WTC11 (cell line): ENCODE data around the gene FBN3. TPM values are rescaled to one million over a fixed set of nuclear protein-coding genes. Genes with fewer than 3 reads are reported as not detected.

ENCODE experiments used
- ATAC-seq: fragments of 200-7000 bp; cut with Tn5 transposase; 2 replicates; pipeline ENCODE4 v1.10.0; 2021; ENCODE audit warnings: mild to moderate bottlenecking, moderate library complexity
- CTCF ChIA-PET: fragments of 300-600 bp; sonication (Branson Sonifier 250); formaldehyde crosslinking; loops from one replicate; lab custom pipeline; 2021; ENCODE audit warnings: antibody characterized with exemption; lab: Charles Lee
- POLR2A ChIA-PET: fragments of 350-600 bp; sonication (Branson Sonifier 250); formaldehyde crosslinking; loops from one replicate; lab custom pipeline; 2021; ENCODE audit warnings: antibody characterized with exemption; lab: Charles Lee
- DNase-seq: peaks from one replicate; pipeline ENCODE4 v3.0.0; 2021; ENCODE audit warnings: low spot score
- H3K27ac Mint-ChIP-seq: 2 replicates; pipeline ENCODE4 v1.8.0; 2021; ENCODE audit warnings: mixed read lengths
- H3K27me3 Mint-ChIP-seq: 2 replicates; pipeline ENCODE4 v1.8.0; 2021; ENCODE audit warnings: low read depth, mild to moderate bottlenecking, moderate library complexity, mixed read lengths
- H3K36me3 Mint-ChIP-seq: 2 replicates; pipeline ENCODE4 v1.8.0; 2021; ENCODE audit warnings: mixed read lengths
- H3K4me1 Mint-ChIP-seq: 2 replicates; pipeline ENCODE4 v1.8.0; 2022; ENCODE audit warnings: mixed read lengths
- H3K4me3 Mint-ChIP-seq: 2 replicates; pipeline ENCODE4 v1.8.0; 2021; ENCODE audit warnings: mild to moderate bottlenecking, moderate library complexity, mixed read lengths
- H3K9me3 Mint-ChIP-seq: 2 replicates; pipeline ENCODE4 v1.8.0; 2021; ENCODE audit warnings: mixed read lengths
- CREB1 ChIP-seq: sonication (generic); formaldehyde crosslinking; IDR thresholded peaks from 2 replicates; pipeline ENCODE4 v1.8.0; 2023; ENCODE audit warnings: mild to moderate bottlenecking, missing genetic modification reagents
- EMX1 ChIP-seq: fragments of 250-450 bp; sonication (Bioruptor Pico); IDR thresholded peaks from 2 replicates; pipeline ENCODE4 v1.8.0; 2021; ENCODE audit warnings: mild to moderate bottlenecking
- ETV6 ChIP-seq: sonication (generic); formaldehyde crosslinking; IDR thresholded peaks from 2 replicates; pipeline ENCODE4 v1.8.1; 2022; ENCODE audit warnings: mild to moderate bottlenecking, missing genetic modification reagents
- FOXK1 ChIP-seq: sonication (generic); formaldehyde crosslinking; IDR thresholded peaks from 2 replicates; pipeline ENCODE4 v1.8.0; 2022; ENCODE audit warnings: mild to moderate bottlenecking, moderate library complexity, missing genetic modification reagents
- FOXP1 ChIP-seq: sonication (generic); formaldehyde crosslinking; IDR thresholded peaks from 2 replicates; pipeline ENCODE4 v1.8.0; 2022; ENCODE audit warnings: missing genetic modification reagents, mild to moderate bottlenecking, moderate library complexity, borderline replicate concordance
- GTF2I ChIP-seq: fragments of 250-450 bp; sonication (Bioruptor Pico); conservative IDR thresholded peaks from 2 replicates; pipeline ENCODE4 v1.4.0; 2021; ENCODE audit warnings: mild to moderate bottlenecking
- MXD4 ChIP-seq: fragments of 250-450 bp; sonication (Bioruptor Pico); IDR thresholded peaks from 2 replicates; pipeline ENCODE4 v1.8.0; 2021; ENCODE audit warnings: mild to moderate bottlenecking, moderate library complexity, borderline replicate concordance
- SMAD4 ChIP-seq: sonication (generic); formaldehyde crosslinking; IDR thresholded peaks from 2 replicates; pipeline ENCODE4 v1.8.0; 2022; ENCODE audit warnings: mild to moderate bottlenecking, missing genetic modification reagents
- total RNA-seq: library from RNA; stranded (reverse); gene quantifications from 3 replicates; pipeline ENCODE4 v1.2.3, GENCODE V29; 2021
- TF ChIP-seq, protein P1 (sequence below): sonication (generic); formaldehyde crosslinking; IDR thresholded peaks from 2 replicates; pipeline ENCODE4 v1.8.1; 2023; ENCODE audit warnings: mild to moderate bottlenecking, moderate library complexity, missing genetic modification reagents
- TF ChIP-seq, protein P2 (sequence below): sonication (generic); formaldehyde crosslinking; IDR thresholded peaks from 2 replicates; pipeline ENCODE4 v1.8.0; 2022; ENCODE audit warnings: mild to moderate bottlenecking, missing genetic modification reagents
- TF ChIP-seq, protein P3 (sequence below): fragments of 250-450 bp; sonication (Bioruptor Pico); IDR thresholded peaks from 2 replicates; pipeline ENCODE4 v1.9.0; 2021; ENCODE audit warnings: moderate library complexity, mild to moderate bottlenecking, inconsistent platforms, borderline replicate concordance
- TF ChIP-seq, protein P4 (sequence below): sonication (generic); formaldehyde crosslinking; IDR thresholded peaks from 2 replicates; pipeline ENCODE4 v1.8.1; 2022; ENCODE audit warnings: mild to moderate bottlenecking, moderate library complexity, missing genetic modification reagents
- TF ChIP-seq, protein P5 (sequence below): sonication (generic); formaldehyde crosslinking; IDR thresholded peaks from 2 replicates; pipeline ENCODE4 v1.8.1; 2023; ENCODE audit warnings: mild to moderate bottlenecking, missing genetic modification reagents
- TF ChIP-seq, protein P6 (sequence below): sonication (generic); formaldehyde crosslinking; IDR thresholded peaks from 2 replicates; pipeline ENCODE4 v1.8.0; 2022; ENCODE audit warnings: missing genetic modification reagents

The FBN3 gene
- total RNA-seq, 1 experiment from 2014 or later = 54.8 TPM

DNA sequence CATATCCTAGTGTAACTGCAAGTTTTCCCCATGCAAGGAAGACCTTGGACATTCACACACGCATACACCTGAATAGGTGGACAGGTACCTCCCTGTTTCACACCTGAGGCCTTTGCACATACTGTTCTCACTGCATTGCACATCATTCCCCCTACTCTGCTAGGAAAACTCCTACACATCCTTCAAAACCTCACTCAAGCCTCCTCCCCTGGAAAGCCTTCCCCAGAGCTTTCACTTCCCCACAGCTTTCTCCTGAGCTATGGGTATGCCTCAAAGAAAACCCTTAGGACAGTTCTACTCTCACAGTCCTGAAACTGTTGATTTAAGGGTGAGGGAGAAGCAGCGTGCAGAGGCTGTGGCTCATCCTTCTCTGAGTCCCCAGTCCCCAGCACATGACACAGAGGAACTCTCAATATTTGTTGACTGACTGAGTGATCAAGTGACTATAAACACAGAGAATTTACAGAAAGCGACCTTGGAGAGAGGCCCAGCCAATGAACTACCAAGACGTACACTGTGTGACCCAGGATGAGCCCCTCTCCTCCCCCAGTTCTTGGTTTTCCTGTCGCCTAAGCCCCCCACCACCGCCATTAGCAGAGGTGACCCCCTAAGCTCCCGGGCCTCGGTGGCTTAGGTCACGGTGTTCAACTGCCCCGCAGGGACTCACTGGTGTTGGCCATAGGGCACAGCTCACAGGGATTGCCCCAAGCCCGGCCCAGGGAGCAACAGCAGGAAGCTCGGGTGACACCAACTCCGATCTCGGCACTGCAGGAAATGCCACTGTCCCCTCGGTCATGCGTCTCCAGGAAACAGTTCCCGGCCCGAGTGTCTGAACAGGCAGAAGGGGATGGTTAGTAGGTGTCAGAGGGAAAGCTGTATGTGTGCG, 40.6 kb downstream of the FBN3 start (continued):
- TF ChIP-seq, protein P1, sequence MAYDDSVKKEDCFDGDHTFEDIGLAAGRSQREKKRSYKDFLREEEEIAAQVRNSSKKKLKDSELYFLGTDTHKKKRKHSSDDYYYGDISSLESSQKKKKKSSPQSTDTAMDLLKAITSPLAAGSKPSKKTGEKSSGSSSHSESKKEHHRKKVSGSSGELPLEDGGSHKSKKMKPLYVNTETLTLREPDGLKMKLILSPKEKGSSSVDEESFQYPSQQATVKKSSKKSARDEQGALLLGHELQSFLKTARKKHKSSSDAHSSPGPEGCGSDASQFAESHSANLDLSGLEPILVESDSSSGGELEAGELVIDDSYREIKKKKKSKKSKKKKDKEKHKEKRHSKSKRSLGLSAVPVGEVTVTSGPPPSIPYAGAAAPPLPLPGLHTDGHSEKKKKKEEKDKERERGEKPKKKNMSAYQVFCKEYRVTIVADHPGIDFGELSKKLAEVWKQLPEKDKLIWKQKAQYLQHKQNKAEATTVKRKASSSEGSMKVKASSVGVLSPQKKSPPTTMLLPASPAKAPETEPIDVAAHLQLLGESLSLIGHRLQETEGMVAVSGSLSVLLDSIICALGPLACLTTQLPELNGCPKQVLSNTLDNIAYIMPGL = no peak
- TF ChIP-seq FOXP1 (CRISPR knock-in tag) (no peak), SMAD4 (CRISPR knock-in tag) (no peak)
- TF ChIP-seq, protein P2, sequence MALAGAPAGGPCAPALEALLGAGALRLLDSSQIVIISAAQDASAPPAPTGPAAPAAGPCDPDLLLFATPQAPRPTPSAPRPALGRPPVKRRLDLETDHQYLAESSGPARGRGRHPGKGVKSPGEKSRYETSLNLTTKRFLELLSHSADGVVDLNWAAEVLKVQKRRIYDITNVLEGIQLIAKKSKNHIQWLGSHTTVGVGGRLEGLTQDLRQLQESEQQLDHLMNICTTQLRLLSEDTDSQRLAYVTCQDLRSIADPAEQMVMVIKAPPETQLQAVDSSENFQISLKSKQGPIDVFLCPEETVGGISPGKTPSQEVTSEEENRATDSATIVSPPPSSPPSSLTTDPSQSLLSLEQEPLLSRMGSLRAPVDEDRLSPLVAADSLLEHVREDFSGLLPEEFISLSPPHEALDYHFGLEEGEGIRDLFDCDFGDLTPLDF (CRISPR knock-in tag) = no peak

DNA sequence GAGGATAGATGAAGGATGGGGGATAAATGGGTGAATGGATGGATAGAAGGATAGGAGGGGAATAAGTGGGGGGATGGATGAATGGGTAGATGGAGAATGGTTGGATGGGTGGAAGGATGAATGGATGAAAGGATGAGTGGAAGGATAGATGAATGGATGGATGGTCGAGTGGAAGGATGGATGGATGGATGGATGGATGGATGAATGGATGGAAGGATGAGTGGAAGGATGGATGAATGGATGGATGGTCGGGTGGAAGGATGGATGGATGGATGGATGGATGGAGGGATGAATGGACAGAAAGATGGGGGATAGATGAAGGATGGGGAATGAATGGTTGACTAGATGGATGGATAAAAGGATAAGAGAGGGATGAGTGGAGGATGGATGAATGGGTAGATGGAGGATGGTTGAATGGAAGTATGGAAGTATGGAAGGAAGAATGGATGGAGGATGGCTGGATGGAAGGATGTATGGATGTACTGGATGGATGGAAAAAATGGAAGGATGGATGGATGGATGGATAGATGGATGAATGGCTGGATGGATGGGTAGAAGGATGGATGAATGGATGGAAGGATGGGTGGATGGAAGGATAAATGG, 42.0 kb downstream of the FBN3 start:
- Mint-ChIP-seq H3K27me3 (no peaks in the 10 kb centered on the region), H3K36me3 (peaks cover 57% of the 10 kb centered on the region), H3K27ac (no peak overlapping the region), H3K4me1 (no peaks in the 10 kb centered on the region), H3K4me3 (no peak overlapping the region), H3K9me3 (no peaks in the 10 kb centered on the region)
- DNase-seq (no peak), ATAC-seq (no peak)
- no peak for TF ChIP-seq MXD4 (CRISPR knock-in tag)
- TF ChIP-seq GTF2I (CRISPR knock-in tag) = no peak
- TF ChIP-seq, protein P3, sequence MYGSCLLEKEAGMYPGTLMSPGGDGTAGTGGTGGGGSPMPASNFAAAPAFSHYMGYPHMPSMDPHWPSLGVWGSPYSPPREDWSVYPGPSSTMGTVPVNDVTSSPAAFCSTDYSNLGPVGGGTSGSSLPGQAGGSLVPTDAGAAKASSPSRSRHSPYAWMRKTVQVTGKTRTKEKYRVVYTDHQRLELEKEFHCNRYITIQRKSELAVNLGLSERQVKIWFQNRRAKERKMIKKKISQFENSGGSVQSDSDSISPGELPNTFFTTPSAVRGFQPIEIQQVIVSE (CRISPR knock-in tag) = no peak
- TF ChIP-seq, protein P4, sequence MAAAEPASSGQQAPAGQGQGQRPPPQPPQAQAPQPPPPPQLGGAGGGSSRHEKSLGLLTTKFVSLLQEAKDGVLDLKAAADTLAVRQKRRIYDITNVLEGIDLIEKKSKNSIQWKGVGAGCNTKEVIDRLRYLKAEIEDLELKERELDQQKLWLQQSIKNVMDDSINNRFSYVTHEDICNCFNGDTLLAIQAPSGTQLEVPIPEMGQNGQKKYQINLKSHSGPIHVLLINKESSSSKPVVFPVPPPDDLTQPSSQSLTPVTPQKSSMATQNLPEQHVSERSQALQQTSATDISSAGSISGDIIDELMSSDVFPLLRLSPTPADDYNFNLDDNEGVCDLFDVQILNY (CRISPR knock-in tag) = no peak
- no peak for TF ChIP-seq FOXK1 (CRISPR knock-in tag)
- TF ChIP-seq, protein P5, sequence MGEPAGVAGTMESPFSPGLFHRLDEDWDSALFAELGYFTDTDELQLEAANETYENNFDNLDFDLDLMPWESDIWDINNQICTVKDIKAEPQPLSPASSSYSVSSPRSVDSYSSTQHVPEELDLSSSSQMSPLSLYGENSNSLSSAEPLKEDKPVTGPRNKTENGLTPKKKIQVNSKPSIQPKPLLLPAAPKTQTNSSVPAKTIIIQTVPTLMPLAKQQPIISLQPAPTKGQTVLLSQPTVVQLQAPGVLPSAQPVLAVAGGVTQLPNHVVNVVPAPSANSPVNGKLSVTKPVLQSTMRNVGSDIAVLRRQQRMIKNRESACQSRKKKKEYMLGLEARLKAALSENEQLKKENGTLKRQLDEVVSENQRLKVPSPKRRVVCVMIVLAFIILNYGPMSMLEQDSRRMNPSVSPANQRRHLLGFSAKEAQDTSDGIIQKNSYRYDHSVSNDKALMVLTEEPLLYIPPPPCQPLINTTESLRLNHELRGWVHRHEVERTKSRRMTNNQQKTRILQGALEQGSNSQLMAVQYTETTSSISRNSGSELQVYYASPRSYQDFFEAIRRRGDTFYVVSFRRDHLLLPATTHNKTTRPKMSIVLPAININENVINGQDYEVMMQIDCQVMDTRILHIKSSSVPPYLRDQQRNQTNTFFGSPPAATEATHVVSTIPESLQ (CRISPR knock-in tag) = no peak
- no peak for TF ChIP-seq ETV6
- TF ChIP-seq EMX1 (CRISPR knock-in tag) = no peak
- TF ChIP-seq, protein P6, sequence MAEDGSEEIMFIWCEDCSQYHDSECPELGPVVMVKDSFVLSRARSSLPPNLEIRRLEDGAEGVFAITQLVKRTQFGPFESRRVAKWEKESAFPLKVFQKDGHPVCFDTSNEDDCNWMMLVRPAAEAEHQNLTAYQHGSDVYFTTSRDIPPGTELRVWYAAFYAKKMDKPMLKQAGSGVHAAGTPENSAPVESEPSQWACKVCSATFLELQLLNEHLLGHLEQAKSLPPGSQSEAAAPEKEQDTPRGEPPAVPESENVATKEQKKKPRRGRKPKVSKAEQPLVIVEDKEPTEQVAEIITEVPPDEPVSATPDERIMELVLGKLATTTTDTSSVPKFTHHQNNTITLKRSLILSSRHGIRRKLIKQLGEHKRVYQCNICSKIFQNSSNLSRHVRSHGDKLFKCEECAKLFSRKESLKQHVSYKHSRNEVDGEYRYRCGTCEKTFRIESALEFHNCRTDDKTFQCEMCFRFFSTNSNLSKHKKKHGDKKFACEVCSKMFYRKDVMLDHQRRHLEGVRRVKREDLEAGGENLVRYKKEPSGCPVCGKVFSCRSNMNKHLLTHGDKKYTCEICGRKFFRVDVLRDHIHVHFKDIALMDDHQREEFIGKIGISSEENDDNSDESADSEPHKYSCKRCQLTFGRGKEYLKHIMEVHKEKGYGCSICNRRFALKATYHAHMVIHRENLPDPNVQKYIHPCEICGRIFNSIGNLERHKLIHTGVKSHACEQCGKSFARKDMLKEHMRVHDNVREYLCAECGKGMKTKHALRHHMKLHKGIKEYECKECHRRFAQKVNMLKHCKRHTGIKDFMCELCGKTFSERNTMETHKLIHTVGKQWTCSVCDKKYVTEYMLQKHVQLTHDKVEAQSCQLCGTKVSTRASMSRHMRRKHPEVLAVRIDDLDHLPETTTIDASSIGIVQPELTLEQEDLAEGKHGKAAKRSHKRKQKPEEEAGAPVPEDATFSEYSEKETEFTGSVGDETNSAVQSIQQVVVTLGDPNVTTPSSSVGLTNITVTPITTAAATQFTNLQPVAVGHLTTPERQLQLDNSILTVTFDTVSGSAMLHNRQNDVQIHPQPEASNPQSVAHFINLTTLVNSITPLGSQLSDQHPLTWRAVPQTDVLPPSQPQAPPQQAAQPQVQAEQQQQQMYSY (CRISPR knock-in tag) = no peak
- TF ChIP-seq CREB1 = no peak
- ChIA-PET POLR2A (no interaction called here), CTCF (no interaction called here)
